ENCODE measurements around the gene SH3TC2. TPM values are rescaled to one million over a fixed set of nuclear protein-coding genes. Genes with fewer than 3 reads are reported as not detected.

Gene SH3TC2
- total and polyA plus RNA-seq, 2 of the 4 experiments (the other 2 are of a cell fraction), result 3.4 to 7.9 TPM

- Histone ChIP-seq H3K4me2 (ENCODE audit: low read depth, low read length) (no peak overlapping the region), H3K18ac (ENCODE audit: low read depth, low read length) (no peak overlapping the region), H3K14ac (replicated peaks; ENCODE audit: low read depth, low read length) (no peak overlapping the region), H4K8ac (ENCODE audit: low read depth in 2 of 2, low read length in 2 of 2) (no peak overlapping the region), H3K4ac (ENCODE audit: low read depth, low read length) (no peak overlapping the region), H3K4me3 (ENCODE audit: insufficient read depth, low read depth, low read length) (no peak overlapping the region), H3K36me3 (ENCODE audit: control insufficient read depth, insufficient read depth, low read length) (no peaks in the 10 kb centered on the region), H3K27ac (ENCODE audit: insufficient read depth, low read length) (no peak overlapping the region), H2AK9ac (replicated peaks; ENCODE audit: low read depth, low read length, poor library complexity) (no peak overlapping the region), H4K20me1 (ENCODE audit: insufficient read depth, low read length) (no peaks in the 10 kb centered on the region), H2BK120ac (ENCODE audit: low read depth, low read length) (no peak overlapping the region), H3K23ac (ENCODE audit: low read depth, low read length) (no peak overlapping the region), H3K4me1 (ENCODE audit: control insufficient read depth, insufficient read depth, low read length) (peaks cover 7% of the 10 kb centered on the region), H2BK20ac (ENCODE audit: low read depth, low read length) (no peak overlapping the region), H2AK5ac (ENCODE audit: low read depth, low read length) (no peak overlapping the region), H3K9ac (ENCODE audit: low read depth, low read length) (no peak overlapping the region), H4K91ac (ENCODE audit: insufficient read depth, low read depth, low read length) (no peak overlapping the region), H2BK5ac (ENCODE audit: low read depth, low read length, poor library complexity, severe bottlenecking) (no peak overlapping the region), H4K5ac (ENCODE audit: low read depth, low read length) (no peak overlapping the region), H3K79me1 (ENCODE audit: low read depth in 1 of 2, low read length in 2 of 2) (no peaks in the 10 kb centered on the region), H2AFZ (replicated peaks; ENCODE audit: low read length, poor library complexity) (no peak overlapping the region), H3K9me3 (ENCODE audit: control insufficient read depth, insufficient read depth, low read length) (no peaks in the 10 kb centered on the region), H3K27me3 (ENCODE audit: control insufficient read depth, insufficient read depth, low read length) (no peaks in the 10 kb centered on the region), H3K56ac (ENCODE audit: extremely low read depth, insufficient read depth, low read length) (no peak overlapping the region), H2BK15ac (ENCODE audit: low read depth, low read length) (no peak overlapping the region), H3K9me1 (ENCODE audit: insufficient read depth, low read length) (0 out of 2 replicates have a peak, but pooled peaks cover 2% of the 10 kb centered on the region)
- ChIA-PET POLR2A (ENCODE audit: unreplicated experiment) (interaction anchor here (0.7 kb wide), 1 partner anchor 176 kb away, joined by 3 read pairs; no protein-coding TSS in a partner anchor), CTCF (interaction anchor here (3.0 kb wide), 1 partner anchor 20 kb away, joined by 8 read pairs; no protein-coding TSS in a partner anchor)
- no peak for ATAC-seq (ENCODE audit: low read depth)
- dilution Hi-C loops (cut with HindIII; ENCODE audit: low sequenced_read_pairs, unreplicated experiment), result no loop called here
- intact Hi-C loops (cut with micrococcal nuclease), result no loop called here
- BruUV-seq (replicated peaks), result no TSS peak
- no peak for DNase-seq
- no CpG with 5 or more reads among the region's 1 CpG for WGBS, 2 experiments (ENCODE audit: extremely low coverage in 2 of 2, insufficient read length in 1 of 2)
- TF ChIP-seq NFE2L2 (IDR thresholded peaks at IDR 0.05; ENCODE audit: low read depth, low read length), result no peak
- no peak for TF ChIP-seq MXI1 (IDR thresholded peaks at IDR 0.05; ENCODE audit: borderline replicate concordance, low read depth, low read length)
- no peak for TF ChIP-seq RAD21 (IDR thresholded peaks at IDR 0.05; ENCODE audit: low read length)
- no peak for TF ChIP-seq BHLHE40 (IDR thresholded peaks at IDR 0.05; ENCODE audit: low read depth, low read length)
- TF ChIP-seq ELK1 (IDR thresholded peaks at IDR 0.05; ENCODE audit: borderline replicate concordance, low read depth, low read length), result no peak
- TF ChIP-seq USF2 (IDR thresholded peaks at IDR 0.05; ENCODE audit: low read depth, low read length), result no peak
- TF ChIP-seq SMC3 (IDR thresholded peaks at IDR 0.05; ENCODE audit: low read depth, low read length), result no peak
- TF ChIP-seq RFX5 (IDR thresholded peaks at IDR 0.05; ENCODE audit: low read depth, low read length), result no peak
- no peak for TF ChIP-seq CEBPB (IDR thresholded peaks at IDR 0.05; ENCODE audit: low read depth, low read length)
- TF ChIP-seq RCOR1 (IDR thresholded peaks at IDR 0.05; ENCODE audit: insufficient replicate concordance, low read length), result no peak
- TF ChIP-seq FOS (IDR thresholded peaks at IDR 0.05; ENCODE audit: low read depth, low read length), result no peak
- in situ Hi-C loops (cut with MboI; ENCODE audit: low sequenced_read_pairs), result no loop called here
These were observed 47.3 kb downstream of the SH3TC2 start for GRCh38 chr5:149015561-149015960.

Data from IMR-90 (cell line).